ENCODE results near the gene MPO. TPM values are rescaled to one million over a fixed set of nuclear protein-coding genes. Genes with fewer than 3 reads are reported as not detected.

MPO gene
- total RNA-seq, 1 experiment from 2014 or later = not detected

DNA sequence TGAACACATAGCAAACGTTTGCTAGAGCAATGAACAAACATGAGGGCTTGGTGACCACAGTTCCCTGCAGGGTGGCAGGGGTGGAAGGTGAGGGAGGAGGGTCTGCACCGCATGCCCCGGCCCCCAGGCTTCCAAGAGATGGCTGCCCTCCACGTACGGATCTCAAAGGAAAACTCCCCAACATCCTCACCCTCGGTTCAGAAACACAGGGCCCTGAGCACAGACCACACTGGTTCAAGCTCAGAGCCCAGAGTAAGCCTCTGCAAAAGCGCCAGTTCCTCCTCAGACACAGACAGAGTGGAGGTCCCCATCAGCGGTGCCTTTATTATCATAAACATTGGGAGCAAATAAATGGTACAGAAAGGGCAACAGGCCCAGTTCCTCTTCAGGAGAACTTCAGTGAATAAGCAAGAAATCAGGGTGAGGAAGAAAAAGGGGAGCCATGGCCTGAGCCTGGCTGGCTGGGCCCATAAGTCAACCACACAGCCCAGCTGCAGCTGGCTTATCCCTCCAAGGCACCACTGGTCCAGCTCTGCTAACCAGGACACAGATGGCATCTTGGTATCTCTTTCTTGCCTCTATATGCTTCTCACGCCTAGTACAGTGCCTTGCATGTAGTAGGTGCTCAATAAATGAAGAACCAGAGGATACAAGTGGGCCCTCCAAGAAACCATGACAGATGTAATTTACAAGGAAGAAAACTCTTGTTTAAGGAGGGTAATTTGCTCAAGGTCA is 11.0 kb downstream of the MPO start (continued):
- TF ChIP-seq YY1 (IDR thresholded peaks at IDR 0.05; ENCODE audit: extremely low read depth, insufficient replicate concordance, low read depth, low read length) (no peak), MAX (IDR thresholded peaks at IDR 0.05) (no peak), SIN3A (IDR thresholded peaks at IDR 0.05; ENCODE audit: low read depth) (no peak)

- H3K27ac ChIP-seq (ENCODE audit: low read depth, low read length) = no peak overlapping the region
- ATAC-seq (no peak), DNase-seq (ENCODE audit: low read depth, low spot score) (no peak)
- H3K4me1 ChIP-seq (ENCODE audit: control insufficient read depth in 1 of 2, insufficient read depth in 2 of 2, low read length in 2 of 2) = peaks cover 0 to 7% of the 10 kb centered on the region in 2 experiments; a peak in 1 of 4 replicates
- BruUV-seq (replicated peaks) = no TSS peak
- no peak overlapping the region for H3K4me2 ChIP-seq (ENCODE audit: low read length)
- H3K4me3 ChIP-seq (replicated peaks in 1 of 2; ENCODE audit: low read depth in 1 of 2, low read length in 2 of 2) = no peak overlapping the region
- no peaks in the 10 kb centered on the region for H3K79me2 ChIP-seq (ENCODE audit: insufficient read depth, low read length)
- POLR2A ChIA-PET = no interaction called here
- RAD21 ChIA-PET (ENCODE audit: low non-redundant PET in 1 of 2, low total read pairs in 2 of 2, uncharacterized antibody in 2 of 2, unreplicated experiment in 2 of 2) = no interaction called here
- no peak for TF ChIP-seq CBX3 (IDR thresholded peaks at IDR 0.05; ENCODE audit: low read depth)
- no peaks in the 10 kb centered on the region for H3K9me2 ChIP-seq (ENCODE audit: insufficient read depth)
- intact Hi-C loops (cut with micrococcal nuclease) = no loop called here
- H3K27me3 ChIP-seq (ENCODE audit: insufficient read depth, low read length) = peaks cover 15% of the 10 kb centered on the region
- H4K20me1 ChIP-seq (ENCODE audit: insufficient read depth) = no peaks in the 10 kb centered on the region
- H3K36me3 ChIP-seq (ENCODE audit: control insufficient read depth in 1 of 2, insufficient read depth in 2 of 2, low read length in 2 of 2) = no peaks in the 10 kb centered on the region
- H2AFZ ChIP-seq (ENCODE audit: low read depth, low read length, poor library complexity, severe bottlenecking) = no peak overlapping the region
- no peak overlapping the region for H3K9ac ChIP-seq (ENCODE audit: low read length)
- no peaks in the 10 kb centered on the region for H3K9me3 ChIP-seq (ENCODE audit: control insufficient read depth in 1 of 2, insufficient read depth in 1 of 2, low read depth in 1 of 2, low read length in 2 of 2)
- CTCF ChIA-PET = no interaction called here
Measured at GRCh38 chr17:58268774-58269556, 11.8 kb downstream of the MPO start.

DNA sequence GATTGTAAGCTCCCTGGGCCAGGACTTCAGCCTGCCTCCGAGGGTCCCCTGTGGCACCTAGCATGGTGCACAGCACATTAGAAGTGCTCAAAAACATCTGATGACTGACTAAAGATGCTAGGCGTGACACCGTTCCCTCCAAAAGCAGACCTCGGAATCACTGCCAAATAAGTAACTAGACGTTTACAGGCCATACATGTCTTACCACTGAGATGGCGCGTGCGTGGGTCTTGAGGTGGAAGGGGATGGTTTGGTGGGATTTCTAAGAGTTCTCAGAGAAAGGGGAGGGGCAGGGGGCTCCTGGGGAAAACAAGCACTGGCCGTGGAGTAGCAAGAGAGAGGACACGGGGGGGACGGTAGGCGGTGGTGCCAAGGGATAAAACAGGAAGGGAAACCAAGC is 12.4 kb downstream of the MPO start:
- Histone ChIP-seq H3K4me2 (ENCODE audit: low read length) (no peak overlapping the region), H3K79me2 (ENCODE audit: insufficient read depth, low read length) (no peaks in the 10 kb centered on the region), H3K9me2 (ENCODE audit: insufficient read depth) (no peaks in the 10 kb centered on the region), H2AFZ (ENCODE audit: low read depth, low read length, poor library complexity, severe bottlenecking) (no peak overlapping the region), H3K4me1 (ENCODE audit: control insufficient read depth in 1 of 2, insufficient read depth in 2 of 2, low read length in 2 of 2) (peaks cover 0 to 7% of the 10 kb centered on the region in 2 experiments; a peak in 1 of 4 replicates), H3K9me3 (ENCODE audit: control insufficient read depth in 1 of 2, insufficient read depth in 1 of 2, low read depth in 1 of 2, low read length in 2 of 2) (no peaks in the 10 kb centered on the region), H3K36me3 (ENCODE audit: control insufficient read depth in 1 of 2, insufficient read depth in 2 of 2, low read length in 2 of 2) (no peaks in the 10 kb centered on the region), H3K9ac (ENCODE audit: low read length) (no peak overlapping the region), H3K27ac (ENCODE audit: low read depth, low read length) (no peak overlapping the region), H4K20me1 (ENCODE audit: insufficient read depth) (no peaks in the 10 kb centered on the region), H3K27me3 (ENCODE audit: insufficient read depth, low read length) (peaks cover 21% of the 10 kb centered on the region), H3K4me3 (replicated peaks in 1 of 2; ENCODE audit: low read depth in 1 of 2, low read length in 2 of 2) (no peak overlapping the region)
- intact Hi-C loops (cut with micrococcal nuclease) = no loop called here
- BruUV-seq (replicated peaks) = no TSS peak
- ATAC-seq (no peak), DNase-seq (ENCODE audit: low read depth, low spot score) (no peak)
- ChIA-PET CTCF (no interaction called here), RAD21 (ENCODE audit: low non-redundant PET in 1 of 2, low total read pairs in 2 of 2, uncharacterized antibody in 2 of 2, unreplicated experiment in 2 of 2) (no interaction called here), POLR2A (no interaction called here)
- TF ChIP-seq JUND (IDR thresholded peaks at IDR 0.05) (no peak), EZH2 (IDR thresholded peaks at IDR 0.05) (no peak), POLR2A (IDR thresholded peaks at IDR 0.05; ENCODE audit: borderline replicate concordance, extremely low read depth, insufficient read depth, insufficient read length) (no peak), FOSL1 (IDR thresholded peaks at IDR 0.05; ENCODE audit: low read depth) (no peak), TCF7L2 (IDR thresholded peaks at IDR 0.05; ENCODE audit: borderline replicate concordance, extremely low read depth, insufficient read depth, insufficient read length) (no peak), CBX3 (IDR thresholded peaks at IDR 0.05; ENCODE audit: low read depth) (no peak), ATF3 (IDR thresholded peaks at IDR 0.05) (no peak), ZNF274 (IDR thresholded peaks at IDR 0.05; ENCODE audit: low read depth, low read length) (no peak), MAX (IDR thresholded peaks at IDR 0.05) (no peak), SP1 (IDR thresholded peaks at IDR 0.05; ENCODE audit: low read depth) (no peak), RAD21 (IDR thresholded peaks at IDR 0.05; ENCODE audit: low read depth) (no peak), ELF1 (IDR thresholded peaks at IDR 0.05; ENCODE audit: borderline replicate concordance, low read depth) (no peak), ZBTB33 (IDR thresholded peaks at IDR 0.05; ENCODE audit: extremely low read depth, insufficient replicate concordance, low read length) (no peak), CEBPB (IDR thresholded peaks at IDR 0.05; ENCODE audit: low read depth) (no peak)
